ENCODE results near the gene ADORA3.
A peak's percentile ranks its signal among the peaks of the same experiment; 100 is the strongest.

Gene ADORA3

GRCh38 chr1:111505641-111506119 lies 2.2 kb upstream of the ADORA3 start:
- DNase-seq (ENCODE audit: insufficient read length) (no peak), FAIRE-seq (peak; percentile 56)
- peak; percentile 56 for TF ChIP-seq POLR2AphosphoS5 (IDR thresholded peaks at IDR 0.05; ENCODE audit: low read depth, low read length)
- peak; percentile 72; the same call in 1 of the 2 replicates for TF ChIP-seq POLR2A (IDR thresholded peaks at IDR 0.05; ENCODE audit: low read depth, low read length)
- no peak for TF ChIP-seq TAF1 (IDR thresholded peaks at IDR 0.05; ENCODE audit: borderline replicate concordance, low read depth, low read length)

DNA sequence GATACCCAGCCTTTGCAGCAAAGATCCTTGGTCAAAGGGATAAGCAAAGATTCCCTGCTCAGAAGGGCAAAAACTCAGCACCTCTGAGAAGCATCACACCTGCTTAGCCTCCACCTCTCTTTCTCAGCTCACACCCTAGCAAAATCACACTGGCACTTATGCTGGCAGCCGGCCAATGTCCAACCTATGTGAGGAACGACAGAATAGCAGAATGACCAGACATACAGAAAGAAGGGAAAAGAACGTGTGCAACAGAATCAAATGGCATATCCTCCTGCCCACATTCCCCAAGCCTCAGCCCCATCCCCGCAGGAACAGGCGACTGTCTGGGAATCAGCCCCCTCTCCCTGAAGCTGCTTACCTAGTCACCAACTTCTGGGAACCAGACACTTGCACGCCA lies 664 bp upstream of the ADORA3 start:
- peak; percentile 46 for FAIRE-seq
- no peak for DNase-seq (ENCODE audit: insufficient read length)
- no peak for TF ChIP-seq POLR2AphosphoS5 (IDR thresholded peaks at IDR 0.05; ENCODE audit: low read depth, low read length)
- no peak for TF ChIP-seq TAF1 (IDR thresholded peaks at IDR 0.05; ENCODE audit: borderline replicate concordance, low read depth, low read length)

- TF ChIP-seq POLR2AphosphoS5 (IDR thresholded peaks at IDR 0.05; ENCODE audit: low read depth, low read length) (no peak), POLR2A (IDR thresholded peaks at IDR 0.05; ENCODE audit: low read depth, low read length) (no peak), TAF1 (IDR thresholded peaks at IDR 0.05; ENCODE audit: borderline replicate concordance, low read depth, low read length) (no peak)
- FAIRE-seq: no peak
These were observed 1.8 kb downstream of the ADORA3 start for GRCh38 chr1:111501645-111502044.

DNA sequence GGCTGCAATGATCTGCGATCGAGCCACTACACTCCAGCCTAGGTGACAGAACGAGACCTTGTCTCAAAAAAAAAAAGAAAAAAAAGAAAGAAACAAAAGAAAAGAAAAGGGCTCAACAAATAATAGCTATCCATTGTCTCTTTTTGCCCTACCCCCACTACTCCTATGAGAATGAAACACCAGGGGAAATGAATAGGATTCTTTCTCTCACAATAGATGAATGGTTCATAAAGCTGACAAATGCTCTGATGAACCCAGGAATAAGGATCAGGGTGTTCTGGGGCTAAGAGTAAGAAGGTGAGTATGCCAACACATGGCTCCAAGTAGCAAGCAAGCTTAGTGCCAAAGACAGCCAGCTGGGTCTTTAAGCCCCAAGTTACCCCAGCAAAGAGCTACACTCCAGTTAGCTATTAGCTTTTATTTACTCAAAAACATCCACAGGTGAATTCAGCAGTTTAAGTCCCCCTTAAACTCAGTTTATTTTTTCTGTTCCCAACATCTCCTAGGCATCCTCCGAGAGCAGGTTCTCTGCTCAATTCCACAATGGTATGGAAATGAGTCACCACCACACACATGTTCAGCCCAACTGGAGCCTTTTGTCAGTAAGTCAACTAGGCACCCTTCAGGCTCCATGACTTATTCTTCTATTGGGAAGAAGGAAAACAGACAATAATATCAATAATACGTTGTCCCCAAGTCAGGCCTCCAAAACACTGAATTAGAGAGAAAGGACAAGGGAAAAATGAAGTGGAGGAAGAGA lies 4.2 kb downstream of the ADORA3 start:
- no peak for TF ChIP-seq POLR2A (IDR thresholded peaks at IDR 0.05; ENCODE audit: low read depth, low read length)
- TF ChIP-seq TAF1 (IDR thresholded peaks at IDR 0.05; ENCODE audit: borderline replicate concordance, low read depth, low read length): no peak
- no peak for TF ChIP-seq POLR2AphosphoS5 (IDR thresholded peaks at IDR 0.05; ENCODE audit: low read depth, low read length)
- FAIRE-seq: no peak
- no peak for DNase-seq (ENCODE audit: insufficient read length)

More at GRCh38 chr1:111501645-111502044, 1.8 kb downstream of the ADORA3 start:
- no peak for DNase-seq (ENCODE audit: insufficient read length)

- no peak for TF ChIP-seq TAF1 (IDR thresholded peaks at IDR 0.05; ENCODE audit: borderline replicate concordance, low read depth, low read length)
- no peak for TF ChIP-seq POLR2AphosphoS5 (IDR thresholded peaks at IDR 0.05; ENCODE audit: low read depth, low read length)
- DNase-seq (ENCODE audit: insufficient read length): no peak
- FAIRE-seq: peak; percentile 78
These were observed 5.8 kb downstream of the ADORA3 start for GRCh38 chr1:111497592-111497991.

- TF ChIP-seq POLR2A (IDR thresholded peaks at IDR 0.05; ENCODE audit: low read depth, low read length): no peak
- no peak for TF ChIP-seq POLR2AphosphoS5 (IDR thresholded peaks at IDR 0.05; ENCODE audit: low read depth, low read length)
- no peak for TF ChIP-seq TAF1 (IDR thresholded peaks at IDR 0.05; ENCODE audit: borderline replicate concordance, low read depth, low read length)
- FAIRE-seq: no peak
- DNase-seq (ENCODE audit: insufficient read length): no peak
These were observed 7.0 kb downstream of the ADORA3 start for GRCh38 chr1:111496398-111496797.

DNA sequence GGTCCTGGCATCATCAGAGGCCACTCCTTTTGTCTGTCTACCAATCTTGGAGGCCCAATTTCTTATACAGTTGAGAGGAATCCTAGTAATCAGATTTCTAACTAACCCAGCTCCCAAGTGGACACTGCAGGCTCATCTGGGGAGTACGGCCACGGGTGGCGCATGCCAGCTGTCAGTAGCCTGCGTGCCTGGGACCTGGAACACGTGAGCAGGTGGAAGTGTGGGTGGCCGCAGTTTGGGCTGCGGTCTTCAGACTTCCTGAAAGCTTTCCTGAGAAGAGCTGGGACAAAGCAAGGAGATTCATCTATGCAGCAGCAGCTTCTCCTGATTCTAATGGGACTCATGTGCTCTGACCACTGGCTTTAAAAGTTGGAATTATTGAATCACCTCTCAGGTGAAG lies 12.4 kb downstream of the ADORA3 start:
- FAIRE-seq (no peak), DNase-seq (ENCODE audit: insufficient read length) (no peak)
- TF ChIP-seq TAF1 (IDR thresholded peaks at IDR 0.05; ENCODE audit: borderline replicate concordance, low read depth, low read length) (no peak), POLR2A (IDR thresholded peaks at IDR 0.05; ENCODE audit: low read depth, low read length) (no peak), POLR2AphosphoS5 (IDR thresholded peaks at IDR 0.05; ENCODE audit: low read depth, low read length) (no peak)

DNA sequence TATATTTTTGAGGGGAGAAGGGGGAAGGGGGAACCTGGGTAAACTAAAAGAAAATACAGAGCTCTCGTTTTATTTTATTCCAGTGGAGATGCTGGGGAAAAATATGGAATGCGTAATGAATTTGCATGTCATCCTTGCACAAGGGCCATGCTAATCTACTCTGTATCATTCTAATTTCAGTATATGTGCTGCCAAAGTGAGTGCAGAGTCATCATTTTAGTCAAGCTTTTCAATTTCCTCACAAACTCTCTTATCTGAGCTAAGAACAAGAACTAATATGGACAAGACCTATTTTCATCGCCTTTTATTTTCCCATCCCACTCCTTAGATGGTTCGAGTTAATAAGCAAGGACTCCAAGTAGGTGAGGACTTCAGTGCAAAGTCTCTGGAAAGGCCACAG lies 13.2 kb downstream of the ADORA3 start:
- DNase-seq (ENCODE audit: insufficient read length) (no peak), FAIRE-seq (no peak)
- TF ChIP-seq TAF1 (IDR thresholded peaks at IDR 0.05; ENCODE audit: borderline replicate concordance, low read depth, low read length): no peak
- no peak for TF ChIP-seq POLR2A (IDR thresholded peaks at IDR 0.05; ENCODE audit: low read depth, low read length)
- TF ChIP-seq POLR2AphosphoS5 (IDR thresholded peaks at IDR 0.05; ENCODE audit: low read depth, low read length): no peak

DNA sequence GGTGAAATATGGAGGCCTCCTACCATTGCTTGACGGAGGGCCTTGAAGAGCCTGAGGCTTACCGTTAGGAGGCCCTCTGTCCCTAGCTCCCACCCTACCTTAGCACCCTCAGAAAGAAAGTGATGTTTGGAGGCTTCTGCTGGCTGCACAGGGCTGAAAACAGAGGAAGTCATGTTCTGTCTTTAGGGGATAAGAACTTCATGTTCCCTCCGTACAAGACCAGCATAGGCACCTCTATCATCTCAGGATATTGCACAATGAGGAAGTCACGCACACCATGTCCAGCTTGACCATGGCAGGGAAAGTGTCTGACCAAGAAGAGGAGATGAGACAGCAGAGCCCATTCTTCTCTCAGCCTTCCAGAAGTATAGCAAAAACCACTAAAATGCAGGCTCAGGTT lies 13.8 kb downstream of the ADORA3 start:
- FAIRE-seq: no peak
- TF ChIP-seq TAF1 (IDR thresholded peaks at IDR 0.05; ENCODE audit: borderline replicate concordance, low read depth, low read length) (no peak), POLR2AphosphoS5 (IDR thresholded peaks at IDR 0.05; ENCODE audit: low read depth, low read length) (no peak), POLR2A (IDR thresholded peaks at IDR 0.05; ENCODE audit: low read depth, low read length) (no peak)

DNA sequence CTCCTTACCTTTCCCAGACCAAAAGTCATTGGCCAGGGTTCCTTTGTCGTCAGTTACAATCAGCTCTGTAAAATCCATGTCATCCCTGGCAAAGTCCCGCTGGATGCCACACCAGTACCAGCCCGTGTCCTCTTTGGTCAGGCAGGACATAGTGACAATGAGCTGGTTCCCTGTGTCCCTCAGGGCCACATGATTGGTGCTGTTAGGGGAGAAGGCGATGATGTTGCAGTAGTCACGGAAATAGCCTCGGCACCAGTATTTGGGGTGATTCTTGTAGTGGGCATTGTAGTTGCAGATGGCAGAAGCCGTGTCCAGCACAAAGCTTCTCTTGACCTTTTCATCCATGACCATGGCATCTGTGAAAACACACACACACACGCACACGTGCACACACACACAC lies 14.8 kb downstream of the ADORA3 start:
- TF ChIP-seq POLR2A (IDR thresholded peaks at IDR 0.05; ENCODE audit: low read depth, low read length) (no peak), POLR2AphosphoS5 (IDR thresholded peaks at IDR 0.05; ENCODE audit: low read depth, low read length) (no peak), TAF1 (IDR thresholded peaks at IDR 0.05; ENCODE audit: borderline replicate concordance, low read depth, low read length) (no peak)
- FAIRE-seq (no peak), DNase-seq (ENCODE audit: insufficient read length) (no peak)

More for the DNA sequence above, 13.8 kb downstream of the ADORA3 start:
- no peak for DNase-seq (ENCODE audit: insufficient read length)

DNA sequence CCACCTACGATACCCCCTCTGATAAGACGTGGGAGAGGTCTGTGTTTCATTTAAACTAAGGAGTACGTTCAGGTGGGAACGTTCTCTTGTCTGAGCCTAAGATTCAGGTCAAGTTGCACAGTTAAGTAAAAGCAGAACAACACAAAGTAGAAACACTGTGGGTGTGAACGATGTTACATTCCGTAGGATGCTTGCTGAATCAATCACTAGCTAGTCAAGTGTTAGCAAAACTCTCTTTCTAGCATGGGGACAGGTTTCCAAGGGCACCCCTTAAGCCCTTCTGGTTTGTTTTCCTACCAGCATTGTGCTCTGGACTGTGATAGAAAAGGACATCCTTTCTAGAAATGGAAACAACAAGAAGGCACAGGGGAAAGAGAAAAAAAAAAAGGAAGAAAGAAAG lies 16.3 kb downstream of the ADORA3 start:
- no peak for FAIRE-seq
- DNase-seq (ENCODE audit: insufficient read length): no peak
- TF ChIP-seq POLR2A (IDR thresholded peaks at IDR 0.05; ENCODE audit: low read depth, low read length): no peak
- TF ChIP-seq TAF1 (IDR thresholded peaks at IDR 0.05; ENCODE audit: borderline replicate concordance, low read depth, low read length): no peak
- no peak for TF ChIP-seq POLR2AphosphoS5 (IDR thresholded peaks at IDR 0.05; ENCODE audit: low read depth, low read length)

DNA sequence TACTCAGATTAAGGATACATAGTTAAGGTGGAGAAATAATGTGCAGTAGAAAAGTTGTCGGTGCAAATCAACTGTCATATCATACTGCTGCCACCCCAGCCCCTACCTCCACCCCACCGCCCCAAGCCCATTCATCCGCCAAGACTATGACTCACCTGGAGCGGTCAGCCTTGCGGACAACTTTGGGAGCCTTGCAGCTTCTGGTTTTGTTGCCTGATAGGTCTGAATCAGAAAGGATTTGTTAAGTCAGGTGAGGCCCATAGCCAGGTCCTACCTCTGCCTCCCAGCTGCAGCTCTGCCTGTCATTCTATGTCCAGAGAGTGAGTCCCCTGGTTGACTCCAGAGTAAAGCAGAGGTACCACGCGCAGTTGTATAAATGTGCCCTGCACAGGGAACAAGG lies 17.0 kb downstream of the ADORA3 start:
- FAIRE-seq (no peak), DNase-seq (ENCODE audit: insufficient read length) (no peak)
- TF ChIP-seq TAF1 (IDR thresholded peaks at IDR 0.05; ENCODE audit: borderline replicate concordance, low read depth, low read length): no peak
- TF ChIP-seq POLR2A (IDR thresholded peaks at IDR 0.05; ENCODE audit: low read depth, low read length): no peak
- no peak for TF ChIP-seq POLR2AphosphoS5 (IDR thresholded peaks at IDR 0.05; ENCODE audit: low read depth, low read length)

All from GM12892 (cell line).